HL-60 (cell line): Measurements from ENCODE around the gene ZNG1A.
A peak's percentile ranks its signal among the peaks of the same experiment; 100 is the strongest.
"Not testable (repeated sequence)": the region's sequence is repeated elsewhere in the genome, so short reads cannot be mapped to it uniquely, and the experiment has no call there.

Source experiments
- DNase-seq, 2 experiments: peaks; one replicate each; pipeline ENCODE4 v3.0.0-alpha.2; 2010 to 2020; ENCODE audit warnings: low read depth in 1 of 2, low spot score in 1 of 2
- H3K27ac ChIP-seq: fragments of 250-450 bp; sonication (Bioruptor Pico); replicated peaks from 2 replicates; pipeline ENCODE4 v1.5.1; 2020; ENCODE audit warnings: mild to moderate bottlenecking, moderate library complexity
- H3K27me3 ChIP-seq: fragments of 250-450 bp; sonication (Bioruptor Pico); 2 replicates; pipeline ENCODE4 v1.5.1; 2021; ENCODE audit warnings: mild to moderate bottlenecking, moderate library complexity; ENCODE audit not compliant: insufficient read depth, poor library complexity, severe bottlenecking
- H3K4me3 ChIP-seq: replicated peaks from 2 replicates; pipeline ENCODE4 v1.5.1; 2011; ENCODE audit warnings: mild to moderate bottlenecking, control low read depth, low read length; ENCODE audit not compliant: insufficient read depth
- GABPA ChIP-seq: IDR thresholded peaks from 2 replicates; pipeline ENCODE4 v1.6.1; 2012; ENCODE audit warnings: low read depth
- POLR2AphosphoS5 ChIP-seq: IDR thresholded peaks from 2 replicates; pipeline ENCODE4 v1.6.1; 2012; ENCODE audit warnings: low read depth
- SPI1 ChIP-seq: IDR thresholded peaks from 2 replicates; pipeline ENCODE4 v1.6.1; 2012; ENCODE audit warnings: low read depth, mild to moderate bottlenecking, borderline replicate concordance
- TF ChIP-seq, protein P1 (sequence below): IDR thresholded peaks from 2 replicates; pipeline ENCODE4 v1.6.1; 2012; ENCODE audit warnings: low read depth; ENCODE audit not compliant: insufficient replicate concordance
- TF ChIP-seq, protein P2 (sequence below): IDR thresholded peaks from one replicate; pipeline ENCODE4 v1.5.1; 2011; ENCODE audit warnings: low read length, control low read depth, inconsistent platforms; ENCODE audit not compliant: insufficient read depth

ZNG1A gene

DNA sequence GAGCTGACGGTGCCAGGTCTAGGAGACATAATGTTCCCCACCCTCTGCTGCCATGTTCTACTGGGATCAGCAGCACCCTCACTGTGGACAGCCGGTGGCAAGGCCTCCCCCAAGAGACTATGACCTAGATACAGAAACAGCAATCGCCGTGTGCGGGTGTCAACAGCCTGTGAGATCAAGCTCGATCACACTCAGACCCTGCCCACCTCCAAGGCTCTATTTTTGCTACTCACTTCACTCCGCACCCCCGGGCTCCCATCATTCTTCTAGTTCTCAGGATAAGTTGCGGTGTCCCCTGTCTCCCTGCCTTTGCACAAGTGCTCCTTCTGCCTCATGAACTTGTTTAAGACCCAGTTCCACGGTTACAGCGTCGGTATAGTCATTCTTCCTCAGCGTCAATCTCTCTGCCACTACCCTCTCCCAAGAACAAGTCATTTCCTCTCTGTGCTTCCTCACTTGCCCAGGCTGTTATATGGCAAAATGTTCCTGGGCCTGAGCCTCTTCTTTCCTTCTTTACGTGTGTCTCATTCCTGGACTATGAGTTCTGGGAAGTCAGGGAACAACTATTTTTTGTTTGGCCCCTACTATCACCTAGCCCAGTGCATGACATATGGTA, 30.4 kb upstream of the ZNG1A start:
- H3K27ac ChIP-seq = peak overlapping the region; percentile 38
- peak in 1 of 2 experiments; percentile 36 for DNase-seq
- TF ChIP-seq SPI1 = peak; percentile 64; the same call in 1 of the 2 replicates
- no peak for TF ChIP-seq GABPA
- no peak for TF ChIP-seq POLR2AphosphoS5
- TF ChIP-seq, protein P1, sequence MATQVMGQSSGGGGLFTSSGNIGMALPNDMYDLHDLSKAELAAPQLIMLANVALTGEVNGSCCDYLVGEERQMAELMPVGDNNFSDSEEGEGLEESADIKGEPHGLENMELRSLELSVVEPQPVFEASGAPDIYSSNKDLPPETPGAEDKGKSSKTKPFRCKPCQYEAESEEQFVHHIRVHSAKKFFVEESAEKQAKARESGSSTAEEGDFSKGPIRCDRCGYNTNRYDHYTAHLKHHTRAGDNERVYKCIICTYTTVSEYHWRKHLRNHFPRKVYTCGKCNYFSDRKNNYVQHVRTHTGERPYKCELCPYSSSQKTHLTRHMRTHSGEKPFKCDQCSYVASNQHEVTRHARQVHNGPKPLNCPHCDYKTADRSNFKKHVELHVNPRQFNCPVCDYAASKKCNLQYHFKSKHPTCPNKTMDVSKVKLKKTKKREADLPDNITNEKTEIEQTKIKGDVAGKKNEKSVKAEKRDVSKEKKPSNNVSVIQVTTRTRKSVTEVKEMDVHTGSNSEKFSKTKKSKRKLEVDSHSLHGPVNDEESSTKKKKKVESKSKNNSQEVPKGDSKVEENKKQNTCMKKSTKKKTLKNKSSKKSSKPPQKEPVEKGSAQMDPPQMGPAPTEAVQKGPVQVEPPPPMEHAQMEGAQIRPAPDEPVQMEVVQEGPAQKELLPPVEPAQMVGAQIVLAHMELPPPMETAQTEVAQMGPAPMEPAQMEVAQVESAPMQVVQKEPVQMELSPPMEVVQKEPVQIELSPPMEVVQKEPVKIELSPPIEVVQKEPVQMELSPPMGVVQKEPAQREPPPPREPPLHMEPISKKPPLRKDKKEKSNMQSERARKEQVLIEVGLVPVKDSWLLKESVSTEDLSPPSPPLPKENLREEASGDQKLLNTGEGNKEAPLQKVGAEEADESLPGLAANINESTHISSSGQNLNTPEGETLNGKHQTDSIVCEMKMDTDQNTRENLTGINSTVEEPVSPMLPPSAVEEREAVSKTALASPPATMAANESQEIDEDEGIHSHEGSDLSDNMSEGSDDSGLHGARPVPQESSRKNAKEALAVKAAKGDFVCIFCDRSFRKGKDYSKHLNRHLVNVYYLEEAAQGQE = no peak
- TF ChIP-seq, protein P2, sequence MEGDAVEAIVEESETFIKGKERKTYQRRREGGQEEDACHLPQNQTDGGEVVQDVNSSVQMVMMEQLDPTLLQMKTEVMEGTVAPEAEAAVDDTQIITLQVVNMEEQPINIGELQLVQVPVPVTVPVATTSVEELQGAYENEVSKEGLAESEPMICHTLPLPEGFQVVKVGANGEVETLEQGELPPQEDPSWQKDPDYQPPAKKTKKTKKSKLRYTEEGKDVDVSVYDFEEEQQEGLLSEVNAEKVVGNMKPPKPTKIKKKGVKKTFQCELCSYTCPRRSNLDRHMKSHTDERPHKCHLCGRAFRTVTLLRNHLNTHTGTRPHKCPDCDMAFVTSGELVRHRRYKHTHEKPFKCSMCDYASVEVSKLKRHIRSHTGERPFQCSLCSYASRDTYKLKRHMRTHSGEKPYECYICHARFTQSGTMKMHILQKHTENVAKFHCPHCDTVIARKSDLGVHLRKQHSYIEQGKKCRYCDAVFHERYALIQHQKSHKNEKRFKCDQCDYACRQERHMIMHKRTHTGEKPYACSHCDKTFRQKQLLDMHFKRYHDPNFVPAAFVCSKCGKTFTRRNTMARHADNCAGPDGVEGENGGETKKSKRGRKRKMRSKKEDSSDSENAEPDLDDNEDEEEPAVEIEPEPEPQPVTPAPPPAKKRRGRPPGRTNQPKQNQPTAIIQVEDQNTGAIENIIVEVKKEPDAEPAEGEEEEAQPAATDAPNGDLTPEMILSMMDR = no peak
- no peaks in the 10 kb centered on the region for H3K27me3 ChIP-seq
- H3K4me3 ChIP-seq = no peak overlapping the region

DNA sequence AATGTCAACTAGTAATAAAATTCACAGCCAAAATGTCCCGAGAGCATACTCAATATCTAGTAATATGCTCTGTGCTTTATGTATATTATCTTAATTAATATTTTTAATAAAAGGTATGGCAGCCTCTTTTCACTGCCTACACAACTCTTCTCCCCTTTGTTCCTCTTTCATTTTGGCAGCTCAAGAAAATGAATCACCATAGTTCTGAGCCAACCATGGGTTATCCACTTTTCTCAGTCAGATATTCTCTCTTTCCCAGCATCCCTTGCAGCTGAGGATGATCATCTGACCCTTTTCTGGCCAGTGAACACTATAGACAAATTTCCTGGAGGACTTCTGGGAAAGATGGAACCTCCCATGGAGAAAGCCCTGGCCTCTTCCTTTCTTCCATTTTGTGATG, 27.6 kb upstream of the ZNG1A start:
- Histone ChIP-seq H3K27ac (no peak overlapping the region), H3K27me3 (no peaks in the 10 kb centered on the region), H3K4me3 (no peak overlapping the region)
- no peak for DNase-seq
- TF ChIP-seq POLR2AphosphoS5 (no peak), SPI1 (no peak), GABPA (no peak)
- TF ChIP-seq, protein P2 = no peak
- TF ChIP-seq, protein P1 = no peak

DNA sequence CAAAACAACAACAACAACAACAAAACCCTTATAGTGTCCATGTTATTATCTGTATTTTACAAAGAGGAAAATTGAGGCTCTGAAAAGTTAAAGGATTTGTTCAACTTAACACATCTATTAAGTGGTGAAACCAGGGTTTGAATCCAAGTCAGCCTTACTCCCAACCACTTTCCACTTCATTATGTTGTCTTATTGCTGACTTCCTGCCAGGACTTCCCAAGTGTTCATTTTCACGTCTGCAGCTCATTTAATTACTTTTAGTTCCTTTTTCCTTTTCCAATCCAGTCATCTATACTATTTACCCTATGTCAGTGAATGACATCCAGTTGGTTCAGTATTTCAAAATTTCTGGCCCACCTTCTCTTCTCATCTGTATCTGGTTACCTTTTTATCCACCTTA, 20.7 kb upstream of the ZNG1A start:
- not testable (repeated sequence) for H3K27me3 ChIP-seq, H3K4me3 ChIP-seq, DNase-seq, H3K27ac ChIP-seq

DNA sequence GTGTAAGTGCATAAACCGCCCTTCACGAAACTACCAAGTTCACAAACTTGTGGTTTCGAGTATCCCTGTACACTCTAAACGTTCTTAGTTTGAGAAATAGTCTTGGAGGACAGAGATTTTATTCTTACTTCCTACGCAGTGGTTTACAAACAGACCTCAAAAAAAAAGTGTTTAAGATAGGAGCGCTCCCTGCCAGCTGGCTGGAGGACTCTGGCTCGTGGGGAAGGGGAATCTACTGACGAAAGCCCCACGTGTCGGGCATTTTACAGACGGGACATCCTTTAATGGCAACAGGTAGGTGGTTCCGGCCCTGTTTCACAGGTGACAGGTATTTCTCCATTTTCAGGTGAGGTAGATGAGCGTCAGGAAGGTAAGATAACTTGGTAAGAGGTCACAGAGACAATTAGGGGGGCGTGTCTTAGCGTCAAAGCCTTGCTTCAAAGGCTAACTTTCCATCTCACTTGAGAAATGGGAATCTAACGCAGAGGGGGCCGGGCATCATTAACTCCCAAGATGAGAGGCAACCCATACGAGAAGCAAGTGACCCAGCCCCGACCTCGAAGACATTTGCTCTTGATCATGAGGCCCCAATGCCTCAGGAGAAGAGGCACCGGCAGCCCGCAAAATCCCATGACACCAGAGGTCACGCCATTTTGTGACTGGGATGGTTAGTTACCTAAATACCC, 573 bp downstream of the ZNG1A start:
- not testable (repeated sequence) for DNase-seq, H3K27me3 ChIP-seq
- H3K27ac ChIP-seq = peak overlapping the region; percentile 27
- peak overlapping the region; percentile 57 for H3K4me3 ChIP-seq

DNA sequence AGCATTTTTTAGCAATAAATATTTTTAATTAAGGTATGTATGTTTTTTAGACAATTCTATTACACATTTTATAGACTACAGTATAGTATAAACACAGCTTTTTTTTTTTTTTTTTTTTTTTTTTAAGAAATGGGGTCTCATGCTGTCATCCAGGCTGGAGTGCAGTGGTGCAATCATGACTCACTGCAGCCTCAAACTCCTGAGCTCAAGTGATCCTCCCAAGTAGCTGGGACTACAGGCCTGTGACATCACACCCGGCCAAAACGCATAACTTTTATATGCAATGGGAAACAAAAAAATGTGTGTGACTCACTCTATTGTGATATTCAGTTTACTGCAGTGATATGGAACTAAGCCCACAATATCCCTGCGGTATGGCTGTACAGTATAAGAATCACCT, 9.1 kb downstream of the ZNG1A start:
- DNase-seq, H3K27me3 ChIP-seq, H3K4me3 ChIP-seq, H3K27ac ChIP-seq: not testable (repeated sequence)

DNA sequence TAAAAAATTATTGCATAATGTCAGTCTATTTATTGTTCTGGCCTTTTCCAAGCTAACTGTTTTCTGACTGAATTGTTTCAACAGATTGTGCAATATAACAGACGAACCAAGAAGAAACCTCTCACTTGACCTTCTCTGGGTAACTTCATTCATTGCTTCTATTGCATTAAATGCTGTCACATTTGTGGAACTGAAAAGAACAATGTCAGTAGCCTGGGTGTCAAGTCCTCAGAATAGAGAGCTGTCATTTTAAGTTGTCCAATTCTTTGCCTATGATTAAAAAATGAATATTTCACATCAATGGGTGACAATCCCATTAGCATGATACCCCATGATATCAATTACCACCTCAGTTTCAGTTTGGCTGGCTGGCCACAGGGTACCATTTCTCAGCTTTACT, 19.0 kb downstream of the ZNG1A start:
- DNase-seq = peak; percentile 8 to 25
- not testable (repeated sequence) for H3K27me3 ChIP-seq, H3K4me3 ChIP-seq, H3K27ac ChIP-seq

DNA sequence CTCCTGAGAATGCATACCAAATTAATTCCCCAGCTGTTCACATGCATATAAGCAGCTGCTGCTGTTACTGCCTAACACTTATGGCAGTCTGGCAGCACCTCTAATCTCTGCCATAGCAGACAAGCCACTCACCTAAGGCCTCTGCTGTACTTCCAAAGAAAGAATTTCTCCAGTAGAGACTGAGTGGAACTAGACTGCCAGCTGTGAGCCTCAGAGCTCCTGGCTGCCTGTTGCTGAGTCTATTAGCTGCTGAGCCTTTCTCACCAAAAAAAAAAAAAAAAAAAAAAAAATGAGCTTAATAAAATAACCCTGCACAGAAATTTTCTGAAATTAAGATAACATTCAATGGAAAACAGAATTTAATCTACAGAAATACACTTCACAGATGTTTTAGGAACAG, 27.7 kb downstream of the ZNG1A start:
- DNase-seq, H3K4me3 ChIP-seq, H3K27me3 ChIP-seq, H3K27ac ChIP-seq: not testable (repeated sequence)

DNA sequence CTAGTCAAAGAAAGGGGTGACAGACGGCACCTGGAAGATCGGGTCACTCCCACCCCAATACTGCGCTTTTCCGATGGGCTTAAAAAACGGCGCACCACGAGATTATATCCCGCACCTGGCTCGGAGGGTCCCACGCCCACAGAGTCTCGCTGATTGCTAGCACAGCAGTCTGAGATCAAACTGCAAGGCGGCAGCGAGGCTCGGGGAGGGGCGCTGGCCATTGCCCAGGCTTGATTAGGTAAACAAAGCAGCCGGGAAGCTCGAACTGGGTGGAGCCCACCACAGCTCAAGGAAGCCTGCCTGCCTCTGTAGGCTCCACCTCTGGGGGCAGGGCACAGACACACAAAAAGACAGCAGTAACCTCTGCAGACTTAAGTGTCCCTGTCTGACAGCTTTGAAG, 39.0 kb downstream of the ZNG1A start:
- DNase-seq, H3K4me3 ChIP-seq, H3K27ac ChIP-seq, H3K27me3 ChIP-seq: not testable (repeated sequence)

DNA sequence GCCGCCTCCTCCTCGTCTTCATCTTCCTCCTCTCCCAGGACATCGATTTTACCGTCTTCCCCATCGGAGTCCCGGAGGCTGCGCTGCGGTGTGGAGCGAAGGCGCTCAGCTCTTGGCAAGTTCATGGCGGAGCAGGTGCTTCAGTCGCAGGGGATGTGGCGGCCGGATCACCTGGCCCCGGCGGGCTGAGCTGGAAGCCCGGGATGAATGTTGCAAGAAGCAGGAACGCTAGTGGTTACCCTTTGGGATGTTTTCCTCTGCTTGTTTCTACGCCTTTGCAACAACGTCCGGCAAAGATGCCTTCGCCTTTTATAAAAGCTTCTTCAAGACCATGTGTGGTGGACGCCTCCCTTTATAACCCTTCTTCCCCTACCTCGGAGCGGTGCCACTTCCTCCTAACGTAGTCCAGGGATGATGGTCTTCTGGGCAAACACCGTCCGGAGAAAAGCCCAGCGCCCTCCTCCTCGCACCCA, 60.8 kb downstream of the ZNG1A start, which contains the start of gene FOXD4:
TSS of gene FOXD4 (minus strand) at position 423 of the 473 bp plus-strand sequence. CDS start at position 125, 298 bp downstream.
- not testable (repeated sequence) for DNase-seq
- H3K27me3 ChIP-seq = peaks cover 14% of the 10 kb centered on the region

More for the DNA sequence above, 60.8 kb downstream of the ZNG1A start, which contains the start of gene FOXD4:
- H3K4me3 ChIP-seq, H3K27ac ChIP-seq: not testable (repeated sequence)
